OCI-LY7 (cell line): ENCODE data around the gene ZFHX2.

Source experiments
- CTCF ChIP-seq: fragments of 200-600 bp; sonication (generic); conservative IDR thresholded peaks from 2 replicates; pipeline ENCODE4 v1.5.1; 2014; ENCODE audit warnings: mild to moderate bottlenecking, antibody characterized with exemption, low read length, moderate library complexity, mixed read lengths
- EZH2phosphoT487 ChIP-seq: fragments of 200-600 bp; sonication (generic); IDR thresholded peaks from 2 replicates; pipeline ENCODE4 v1.6.1; 2018; ENCODE audit warnings: low read depth, borderline replicate concordance, mild to moderate bottlenecking, mixed run types, antibody characterized with exemption, low read length, moderate library complexity, mixed read lengths

GRCh38 chr14:23525611-23526010, 26.0 kb downstream of the ZFHX2 start:
- TF ChIP-seq CTCF (no peak), EZH2phosphoT487 (no peak)
